GM23338 (cell line): ENCODE results near the gene LPCAT3. TPM values are rescaled to one million over a fixed set of nuclear protein-coding genes. Genes with fewer than 3 reads are reported as not detected.

Experiments
- ZNF462 ChIP-seq: fragments of 250-450 bp; sonication (Bioruptor Pico); IDR thresholded peaks from 2 replicates; pipeline ENCODE4 v1.5.0; 2020; ENCODE audit warnings: mild to moderate bottlenecking, moderate library complexity
- microRNA counts: library from miRNA; unstranded; fragments of <30 nt; microRNA quantifications from one replicate; lab custom pipeline; 2017
- microRNA-seq: library from miRNA; unstranded; fragments of <30 nt; microRNA quantifications from one replicate; pipeline ENCODE4, GENCODE V29; 2017
- polyA plus RNA-seq: library from polyadenylated mRNA; unstranded; fragments of >200 nt; fragmentation: Nextera tagmentation; extraction: Ambion mirVana; gene quantifications from 2 replicates; pipeline ENCODE4 v1.2.1, GENCODE V29; 2016
- small RNA-seq: library from RNA; depleted of rRNA; stranded (forward); fragments of <200 nt; gene quantifications from one replicate; pipeline ENCODE3, GENCODE V24; 2014; ENCODE audit warnings: low replicate concordance
- total RNA-seq: library from RNA; depleted of rRNA; stranded (reverse); fragments of >200 nt; shearing (Covaris generic); gene quantifications from 2 replicates; pipeline ENCODE4 v1.2.3, GENCODE V29; 2014; rRNA removed
- TF ChIP-seq, protein P1 (sequence below), 2 experiments: fragments of 200-600 bp in 1 of 2; sonication (generic) in 1 of 2; conservative IDR thresholded peaks; 2 replicates each; pipeline versions ENCODE4 v1.5.1 to v1.6.1; 2016 to 2017; ENCODE audit warnings: antibody characterized with exemption in 2 of 2, low read depth in 2 of 2, mild to moderate bottlenecking in 2 of 2, moderate library complexity in 1 of 2

Gene LPCAT3
- total and polyA plus RNA-seq, 2 experiments from 2014 or later, result 21.4 to 51.5 TPM

GRCh38 chr12:6927379-6928021, 90.8 kb downstream of the LPCAT3 start, which contains the start of gene ATN1 (continued):
- TF ChIP-seq ZNF462 (CRISPR knock-in tag), result no peak
- TF ChIP-seq, protein P1, sequence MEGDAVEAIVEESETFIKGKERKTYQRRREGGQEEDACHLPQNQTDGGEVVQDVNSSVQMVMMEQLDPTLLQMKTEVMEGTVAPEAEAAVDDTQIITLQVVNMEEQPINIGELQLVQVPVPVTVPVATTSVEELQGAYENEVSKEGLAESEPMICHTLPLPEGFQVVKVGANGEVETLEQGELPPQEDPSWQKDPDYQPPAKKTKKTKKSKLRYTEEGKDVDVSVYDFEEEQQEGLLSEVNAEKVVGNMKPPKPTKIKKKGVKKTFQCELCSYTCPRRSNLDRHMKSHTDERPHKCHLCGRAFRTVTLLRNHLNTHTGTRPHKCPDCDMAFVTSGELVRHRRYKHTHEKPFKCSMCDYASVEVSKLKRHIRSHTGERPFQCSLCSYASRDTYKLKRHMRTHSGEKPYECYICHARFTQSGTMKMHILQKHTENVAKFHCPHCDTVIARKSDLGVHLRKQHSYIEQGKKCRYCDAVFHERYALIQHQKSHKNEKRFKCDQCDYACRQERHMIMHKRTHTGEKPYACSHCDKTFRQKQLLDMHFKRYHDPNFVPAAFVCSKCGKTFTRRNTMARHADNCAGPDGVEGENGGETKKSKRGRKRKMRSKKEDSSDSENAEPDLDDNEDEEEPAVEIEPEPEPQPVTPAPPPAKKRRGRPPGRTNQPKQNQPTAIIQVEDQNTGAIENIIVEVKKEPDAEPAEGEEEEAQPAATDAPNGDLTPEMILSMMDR (conservative IDR thresholded peaks at IDR 0.05; ENCODE audit: low read depth in 2 of 2), result no peak

MicroRNAs within 50 kb of the gene (microRNA counts, 767-probe panel; counts per million panel counts)
- microRNA hsa-miR-141-3p (lab: Ali Mortazavi, UCI), result 3,401 counts per million, percentile 9 among the panel's probes with 10 or more counts
- microRNA hsa-miR-200c-3p (lab: Ali Mortazavi, UCI), result 13,173 counts per million, percentile 89 among the panel's probes with 10 or more counts

Small RNA genes within 50 kb of the gene (microRNA-seq; reads per million reads assigned to microRNA genes)
- 196 reads per million, percentile 73 among the genes with 10 or more reads in this experiment for gene MIR141
- gene MIR200C, result 6,055 reads per million, percentile 97 among the genes with 10 or more reads in this experiment

Small RNA genes within 50 kb of the gene (small RNA-seq; reads per million reads assigned to genes)
- gene AC006512.1 (not detected), gene MIR141 (15.4 reads per million, percentile 97 among the genes with 10 or more reads in this experiment), gene MIR200C (11.2 reads per million, percentile 97 among the genes with 10 or more reads in this experiment), gene RNU7-1 (not detected), gene SCARNA12 (0.60 reads per million, percentile 42 among the genes with 10 or more reads in this experiment)

Other genes with a start within 250 kb of the LPCAT3 start
- 1.0 and 4.7 TPM in 2 replicates for gene LAG3, start 246.0 kb downstream of the LPCAT3 start, total RNA-seq
- gene LAG3, start 246.0 kb downstream of the LPCAT3 start, polyA plus RNA-seq, result 3.7 and 3.9 TPM in 2 replicates
- 1.5 and 2.2 TPM in 2 replicates for gene CD4, start 228.9 kb downstream of the LPCAT3 start, total RNA-seq
- gene CD4, start 228.9 kb downstream of the LPCAT3 start, polyA plus RNA-seq, result 2.0 and 2.1 TPM in 2 replicates
- 3.0 and 5.0 TPM in 2 replicates for gene GPR162, start 196.7 kb downstream of the LPCAT3 start, total RNA-seq
- 4.7 and 5.0 TPM in 2 replicates for gene GPR162, start 196.7 kb downstream of the LPCAT3 start, polyA plus RNA-seq
- 38.2 and 39.2 TPM in 2 replicates for gene P3H3, start 190.1 kb downstream of the LPCAT3 start, total RNA-seq
- gene P3H3, start 190.1 kb downstream of the LPCAT3 start, polyA plus RNA-seq, result 15.8 and 16.4 TPM in 2 replicates
- 3.3 and 8.2 TPM in 2 replicates for gene GNB3, start 177.6 kb downstream of the LPCAT3 start, total RNA-seq
- 3.6 and 5.4 TPM in 2 replicates for gene GNB3, start 177.6 kb downstream of the LPCAT3 start, polyA plus RNA-seq
- 37.2 and 47.4 TPM in 2 replicates for gene CDCA3, start 167.2 kb downstream of the LPCAT3 start, total RNA-seq
- gene CDCA3, start 167.2 kb downstream of the LPCAT3 start, polyA plus RNA-seq, result 75.6 and 79.2 TPM in 2 replicates
- 97.2 and 109 TPM in 2 replicates for gene USP5, start 166.3 kb downstream of the LPCAT3 start, total RNA-seq
- 35.0 and 35.1 TPM in 2 replicates for gene USP5, start 166.3 kb downstream of the LPCAT3 start, polyA plus RNA-seq
- gene TPI1, start 150.9 kb downstream of the LPCAT3 start, total RNA-seq, result 731 and 822 TPM in 2 replicates
- gene TPI1, start 150.9 kb downstream of the LPCAT3 start, polyA plus RNA-seq, result 737 and 748 TPM in 2 replicates
- gene SPSB2, start 145.2 kb downstream of the LPCAT3 start, total RNA-seq, result 7.6 and 13.1 TPM in 2 replicates
- 8.2 and 10.4 TPM in 2 replicates for gene SPSB2, start 145.2 kb downstream of the LPCAT3 start, polyA plus RNA-seq
- 2.5 and 9.1 TPM in 2 replicates for gene LRRC23, start 113.7 kb downstream of the LPCAT3 start, total RNA-seq
- 2.4 and 2.9 TPM in 2 replicates for gene LRRC23, start 113.7 kb downstream of the LPCAT3 start, polyA plus RNA-seq
- gene ENO2, start 103.9 kb downstream of the LPCAT3 start, total RNA-seq, result 50.8 and 53.5 TPM in 2 replicates
- 43.5 and 50.0 TPM in 2 replicates for gene ENO2, start 103.9 kb downstream of the LPCAT3 start, polyA plus RNA-seq
- 49.6 and 52.8 TPM in 2 replicates for gene ATN1, start 90.5 kb downstream of the LPCAT3 start, total RNA-seq
- gene ATN1, start 90.5 kb downstream of the LPCAT3 start, polyA plus RNA-seq, result 27.2 and 29.5 TPM in 2 replicates
- not detected in 2 replicates for gene RNU7-1, start 74.7 kb downstream of the LPCAT3 start, total RNA-seq
- gene RNU7-1, start 74.7 kb downstream of the LPCAT3 start, polyA plus RNA-seq, result not detected in 2 replicates
- gene C12orf57, start 74.5 kb downstream of the LPCAT3 start, total RNA-seq, result 186 and 204 TPM in 2 replicates
- gene C12orf57, start 74.5 kb downstream of the LPCAT3 start, polyA plus RNA-seq, result 262 and 285 TPM in 2 replicates
- 24.7 and 25.3 TPM in 2 replicates for gene PTPN6, start 67.1 kb downstream of the LPCAT3 start, total RNA-seq
- 35.4 and 40.6 TPM in 2 replicates for gene PTPN6, start 67.1 kb downstream of the LPCAT3 start, polyA plus RNA-seq
- gene PHB2, start 47.8 kb downstream of the LPCAT3 start, total RNA-seq, result 378 and 416 TPM in 2 replicates
- gene PHB2, start 47.8 kb downstream of the LPCAT3 start, polyA plus RNA-seq, result 224 and 238 TPM in 2 replicates
- gene EMG1, start 47.6 kb downstream of the LPCAT3 start, total RNA-seq, result 66.7 and 71.7 TPM in 2 replicates
- 157 and 160 TPM in 2 replicates for gene EMG1, start 47.6 kb downstream of the LPCAT3 start, polyA plus RNA-seq
- gene C1S, start 42.2 kb upstream of the LPCAT3 start, total RNA-seq, result 5.0 and 9.7 TPM in 2 replicates
- gene C1S, start 42.2 kb upstream of the LPCAT3 start, polyA plus RNA-seq, result 4.9 and 5.1 TPM in 2 replicates
- gene C1R, start 74.0 kb upstream of the LPCAT3 start, total RNA-seq, result 6.1 and 8.8 TPM in 2 replicates
- gene C1R, start 74.0 kb upstream of the LPCAT3 start, polyA plus RNA-seq, result 5.9 and 6.4 TPM in 2 replicates
- gene C1RL, start 90.7 kb upstream of the LPCAT3 start, total RNA-seq, result 8.8 and 10.0 TPM in 2 replicates
- gene C1RL, start 90.7 kb upstream of the LPCAT3 start, polyA plus RNA-seq, result 7.3 and 9.1 TPM in 2 replicates
- gene RBP5, start 110.4 kb upstream of the LPCAT3 start, total RNA-seq, result 3.0 TPM in 1 of 2 replicates, not detected in the other
- gene RBP5, start 110.4 kb upstream of the LPCAT3 start, polyA plus RNA-seq, result 0.73 and 1.2 TPM in 2 replicates
- gene CLSTN3, start 111.9 kb upstream of the LPCAT3 start, total RNA-seq, result 27.9 and 46.9 TPM in 2 replicates
- 5.0 and 5.8 TPM in 2 replicates for gene CLSTN3, start 111.9 kb upstream of the LPCAT3 start, polyA plus RNA-seq
- gene PEX5, start 171.2 kb upstream of the LPCAT3 start, total RNA-seq, result 58.8 and 72.0 TPM in 2 replicates
- 7.4 and 7.5 TPM in 2 replicates for gene PEX5, start 171.2 kb upstream of the LPCAT3 start, polyA plus RNA-seq